Ovary (tissue), 3 donors: ENCODE data around the gene THAP3.

ENCODE experiments used
- POLR2A ChIP-seq: fragments of 450-650 bp; IDR thresholded peaks from one replicate; pipeline ENCODE4 v1.6.1; 2017; ENCODE audit warnings: antibody characterized with exemption, mild to moderate bottlenecking, moderate library complexity
- TF ChIP-seq, protein P1 (sequence below), 3 donors: fragments of 450-650 bp in 2 of 3; fragments of 200-600 bp in 1 of 3; IDR thresholded peaks; one replicate each; pipeline versions ENCODE4 v1.5.1 to v1.8.0; 2016 to 2022; ENCODE audit warnings: antibody characterized with exemption in 3 of 3, mild to moderate bottlenecking in 1 of 3
- donor health status: DM: no; HTN: no; CAD: no.

DNA sequence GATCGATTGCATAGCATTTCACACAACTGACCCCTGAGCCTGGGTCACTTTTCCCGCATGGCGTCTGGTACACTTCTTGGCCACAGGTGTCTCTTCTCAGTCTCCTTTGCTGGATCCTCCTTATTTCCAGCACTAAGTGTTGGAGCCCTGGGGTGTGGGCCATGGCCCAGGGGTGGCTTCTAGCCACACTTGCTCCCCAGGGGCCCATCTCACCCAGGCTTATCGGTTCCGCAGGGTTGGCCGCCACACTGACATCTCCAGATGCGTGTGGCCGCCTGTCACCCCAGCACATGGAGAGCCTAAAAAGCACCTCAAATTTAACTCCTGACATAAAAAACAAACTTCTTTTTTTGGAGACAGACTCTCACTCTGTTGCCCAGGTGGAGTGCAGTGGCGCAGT, 2.4 kb downstream of the THAP3 start:
- TF ChIP-seq POLR2A, result no peak
- TF ChIP-seq, protein P1, sequence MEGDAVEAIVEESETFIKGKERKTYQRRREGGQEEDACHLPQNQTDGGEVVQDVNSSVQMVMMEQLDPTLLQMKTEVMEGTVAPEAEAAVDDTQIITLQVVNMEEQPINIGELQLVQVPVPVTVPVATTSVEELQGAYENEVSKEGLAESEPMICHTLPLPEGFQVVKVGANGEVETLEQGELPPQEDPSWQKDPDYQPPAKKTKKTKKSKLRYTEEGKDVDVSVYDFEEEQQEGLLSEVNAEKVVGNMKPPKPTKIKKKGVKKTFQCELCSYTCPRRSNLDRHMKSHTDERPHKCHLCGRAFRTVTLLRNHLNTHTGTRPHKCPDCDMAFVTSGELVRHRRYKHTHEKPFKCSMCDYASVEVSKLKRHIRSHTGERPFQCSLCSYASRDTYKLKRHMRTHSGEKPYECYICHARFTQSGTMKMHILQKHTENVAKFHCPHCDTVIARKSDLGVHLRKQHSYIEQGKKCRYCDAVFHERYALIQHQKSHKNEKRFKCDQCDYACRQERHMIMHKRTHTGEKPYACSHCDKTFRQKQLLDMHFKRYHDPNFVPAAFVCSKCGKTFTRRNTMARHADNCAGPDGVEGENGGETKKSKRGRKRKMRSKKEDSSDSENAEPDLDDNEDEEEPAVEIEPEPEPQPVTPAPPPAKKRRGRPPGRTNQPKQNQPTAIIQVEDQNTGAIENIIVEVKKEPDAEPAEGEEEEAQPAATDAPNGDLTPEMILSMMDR (IDR thresholded peaks at IDR 0.05), result no peak
